ENCODE measurements around the gene NIN. TPM values are rescaled to one million over a fixed set of nuclear protein-coding genes. Genes with fewer than 3 reads are reported as not detected.

NIN gene
- total RNA-seq, 1 donor from 2014 or later = 28.9 TPM

DNA sequence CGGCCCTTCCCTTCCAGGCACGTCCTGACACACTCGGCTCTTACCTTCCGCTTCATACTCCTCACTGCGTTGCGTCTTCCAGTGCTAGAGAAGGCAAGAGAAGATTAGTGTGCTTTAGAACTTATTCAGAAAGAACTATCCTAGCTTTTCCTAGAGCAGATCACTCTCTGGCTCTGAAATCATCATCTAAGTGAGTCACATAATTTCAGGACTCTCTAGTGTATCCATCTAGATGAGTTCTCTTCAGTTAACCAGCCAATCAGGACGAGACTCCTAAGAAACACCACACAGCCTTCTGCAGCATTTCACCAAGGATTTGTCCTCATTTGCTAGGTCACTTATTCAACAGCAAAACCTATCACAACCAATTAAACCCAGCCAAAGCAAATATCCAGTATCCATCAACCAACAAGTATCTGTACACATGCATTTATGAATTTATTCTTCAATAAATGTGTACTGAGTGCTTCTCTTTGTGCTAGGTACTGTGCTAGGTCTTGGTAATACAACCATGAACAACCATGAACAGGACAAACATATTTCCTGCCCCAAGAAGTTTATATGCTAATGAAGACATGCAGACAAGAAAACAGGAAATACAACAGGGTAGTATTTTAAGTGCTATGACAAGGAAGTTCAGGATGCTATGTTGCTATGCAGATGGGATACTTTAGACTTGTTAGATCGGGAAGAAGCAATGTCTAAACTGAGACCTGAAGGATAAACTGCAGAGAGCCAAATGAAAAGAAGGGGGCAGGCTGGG, 52.1 kb downstream of the NIN start:
- DNase-seq (ENCODE audit: low read depth) = no peak
- TF ChIP-seq, protein P1, sequence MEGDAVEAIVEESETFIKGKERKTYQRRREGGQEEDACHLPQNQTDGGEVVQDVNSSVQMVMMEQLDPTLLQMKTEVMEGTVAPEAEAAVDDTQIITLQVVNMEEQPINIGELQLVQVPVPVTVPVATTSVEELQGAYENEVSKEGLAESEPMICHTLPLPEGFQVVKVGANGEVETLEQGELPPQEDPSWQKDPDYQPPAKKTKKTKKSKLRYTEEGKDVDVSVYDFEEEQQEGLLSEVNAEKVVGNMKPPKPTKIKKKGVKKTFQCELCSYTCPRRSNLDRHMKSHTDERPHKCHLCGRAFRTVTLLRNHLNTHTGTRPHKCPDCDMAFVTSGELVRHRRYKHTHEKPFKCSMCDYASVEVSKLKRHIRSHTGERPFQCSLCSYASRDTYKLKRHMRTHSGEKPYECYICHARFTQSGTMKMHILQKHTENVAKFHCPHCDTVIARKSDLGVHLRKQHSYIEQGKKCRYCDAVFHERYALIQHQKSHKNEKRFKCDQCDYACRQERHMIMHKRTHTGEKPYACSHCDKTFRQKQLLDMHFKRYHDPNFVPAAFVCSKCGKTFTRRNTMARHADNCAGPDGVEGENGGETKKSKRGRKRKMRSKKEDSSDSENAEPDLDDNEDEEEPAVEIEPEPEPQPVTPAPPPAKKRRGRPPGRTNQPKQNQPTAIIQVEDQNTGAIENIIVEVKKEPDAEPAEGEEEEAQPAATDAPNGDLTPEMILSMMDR (IDR thresholded peaks at IDR 0.05; ENCODE audit: insufficient read depth, low read length, poor library complexity, severe bottlenecking) = no peak
- no peak overlapping the region for H3K4me3 ChIP-seq (ENCODE audit: low read depth, low read length)
- H3K36me3 ChIP-seq (ENCODE audit: control insufficient read depth, insufficient read depth, low read length) = no peaks in the 10 kb centered on the region
- H3K27me3 ChIP-seq (ENCODE audit: control insufficient read depth, insufficient read depth, low read length) = no peaks in the 10 kb centered on the region

DNA sequence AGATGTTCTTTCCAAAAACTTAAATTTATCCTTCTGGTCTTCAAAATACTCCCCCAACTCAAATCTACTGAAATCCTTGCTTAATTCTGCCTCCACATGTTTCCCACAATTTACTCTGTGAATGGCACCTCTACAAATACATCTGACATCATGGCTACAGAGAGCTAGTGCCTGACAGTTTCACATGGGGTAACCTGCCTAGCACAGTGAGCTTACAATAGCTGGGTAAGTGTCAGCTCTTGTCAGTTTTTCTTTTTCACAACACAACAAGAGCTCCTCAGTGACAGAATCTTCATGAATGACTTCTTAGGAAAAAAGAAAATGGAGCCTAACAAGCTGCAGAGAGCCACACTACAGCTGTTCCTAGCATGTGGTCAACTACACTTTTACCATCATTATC, 54.4 kb downstream of the NIN start:
- H3K4me3 ChIP-seq (ENCODE audit: low read depth, low read length) = no peak overlapping the region
- H3K27me3 ChIP-seq (ENCODE audit: control insufficient read depth, insufficient read depth, low read length) = no peaks in the 10 kb centered on the region
- H3K36me3 ChIP-seq (ENCODE audit: control insufficient read depth, insufficient read depth, low read length) = peaks cover 2% of the 10 kb centered on the region
- no peak for DNase-seq (ENCODE audit: low read depth)
- TF ChIP-seq, protein P1 (IDR thresholded peaks at IDR 0.05; ENCODE audit: insufficient read depth, low read length, poor library complexity, severe bottlenecking) = no peak

DNA sequence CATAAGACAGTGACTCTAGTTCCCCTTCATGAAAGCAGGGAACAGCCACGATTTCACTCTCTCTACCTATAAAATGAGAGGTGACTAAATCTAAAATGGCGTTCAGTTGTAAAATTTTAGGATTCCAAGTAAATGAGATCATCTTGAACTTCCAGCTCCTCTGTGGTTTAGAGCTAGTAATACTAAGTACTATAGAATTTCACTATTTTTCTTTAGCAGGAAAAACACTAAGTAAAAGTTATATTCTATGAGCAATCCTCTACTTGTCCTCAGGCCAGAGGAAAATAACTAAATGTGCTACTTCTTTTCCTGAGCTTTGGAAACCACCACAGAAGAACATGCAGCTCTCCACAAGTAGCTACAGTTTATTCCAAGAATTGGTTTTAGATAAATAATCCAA, 55.6 kb downstream of the NIN start:
- TF ChIP-seq, protein P1 (IDR thresholded peaks at IDR 0.05; ENCODE audit: insufficient read depth, low read length, poor library complexity, severe bottlenecking) = no peak
- peak; percentile 76 for DNase-seq (ENCODE audit: low read depth)
- H3K36me3 ChIP-seq (ENCODE audit: control insufficient read depth, insufficient read depth, low read length) = peaks cover 2% of the 10 kb centered on the region
- no peak overlapping the region for H3K4me3 ChIP-seq (ENCODE audit: low read depth, low read length)
- H3K27me3 ChIP-seq (ENCODE audit: control insufficient read depth, insufficient read depth, low read length) = no peaks in the 10 kb centered on the region

DNA sequence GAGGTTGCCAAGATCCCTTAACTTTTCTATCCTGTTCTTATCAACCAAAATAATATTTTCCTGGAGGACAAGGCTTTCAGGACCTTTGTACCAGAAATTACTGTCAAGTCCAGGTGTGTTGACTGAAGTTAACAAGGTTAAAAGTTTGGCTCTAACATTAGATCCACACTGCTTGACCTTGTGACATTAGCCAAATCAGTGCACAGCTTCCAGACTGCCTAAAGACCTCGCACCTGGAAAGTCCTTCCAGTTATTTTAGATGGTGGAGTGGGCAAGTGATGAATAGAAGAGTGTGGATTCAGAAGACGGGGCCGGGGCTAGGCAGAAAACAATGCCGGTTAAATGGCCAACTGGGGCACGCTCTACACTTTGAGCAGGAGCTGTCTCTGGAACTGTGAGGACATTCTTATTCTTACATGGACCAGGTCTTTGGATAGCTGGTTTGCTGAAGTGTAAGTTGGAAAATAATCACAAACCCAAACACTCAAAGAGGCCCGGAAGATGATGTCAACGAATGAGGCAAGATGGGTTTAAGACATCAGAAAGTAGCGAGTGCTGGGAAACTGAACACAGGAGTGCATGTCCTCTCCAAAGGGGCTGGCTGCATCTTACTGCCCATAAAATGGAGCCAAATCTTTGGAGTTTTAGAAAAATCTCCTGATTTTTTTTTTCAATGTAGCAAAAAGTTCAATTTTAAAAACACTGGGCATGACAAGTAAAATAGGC, 56.3 kb downstream of the NIN start:
- DNase-seq (ENCODE audit: low read depth) = no peak
- Histone ChIP-seq H3K4me3 (ENCODE audit: low read depth, low read length) (no peak overlapping the region), H3K27me3 (ENCODE audit: control insufficient read depth, insufficient read depth, low read length) (no peaks in the 10 kb centered on the region), H3K36me3 (ENCODE audit: control insufficient read depth, insufficient read depth, low read length) (peaks cover 2% of the 10 kb centered on the region)
- TF ChIP-seq, protein P1 (IDR thresholded peaks at IDR 0.05; ENCODE audit: insufficient read depth, low read length, poor library complexity, severe bottlenecking) = no peak

DNA sequence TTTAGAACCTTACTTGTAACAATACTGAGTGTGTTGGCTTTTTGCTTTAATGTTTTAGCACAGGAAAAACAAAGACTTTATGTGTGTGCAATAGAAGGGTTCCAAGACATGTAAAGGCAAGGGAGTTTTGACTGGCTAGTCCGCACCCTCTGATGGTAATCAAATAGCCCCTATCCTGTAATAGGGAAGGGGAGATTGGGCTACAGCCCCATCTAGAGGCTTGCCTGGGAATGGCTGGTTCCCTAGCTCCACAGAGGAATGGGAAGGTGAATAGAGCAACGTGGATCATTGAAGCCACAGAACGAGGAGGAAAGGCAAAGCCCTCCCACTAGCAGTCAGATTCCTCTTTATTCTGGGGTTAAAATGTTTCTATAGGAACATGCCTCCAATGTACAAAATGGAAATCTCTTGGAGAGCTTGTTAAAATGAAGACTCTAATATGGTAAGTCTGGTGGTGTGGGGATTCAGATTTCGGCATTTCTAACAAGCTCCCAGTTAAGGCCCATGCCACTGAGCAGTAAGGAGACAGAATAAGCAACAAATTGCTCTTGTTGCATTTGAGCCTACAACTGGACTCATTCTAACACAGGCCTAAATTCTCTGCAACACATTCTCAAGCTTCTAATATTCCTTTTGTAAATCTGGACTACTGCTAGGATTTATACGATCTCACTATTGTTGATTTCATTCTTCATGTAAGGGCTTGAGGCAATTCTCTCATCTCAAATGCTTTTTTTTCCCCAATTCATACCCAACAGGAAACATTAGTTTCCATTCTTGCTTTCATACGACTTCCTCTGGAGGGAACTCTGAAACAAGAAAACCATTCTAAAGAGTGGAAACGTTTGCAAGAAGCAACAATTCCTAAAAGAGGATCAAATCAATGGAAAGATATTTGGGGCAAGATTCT, 57.1 kb downstream of the NIN start:
- H3K36me3 ChIP-seq (ENCODE audit: control insufficient read depth, insufficient read depth, low read length) = peaks cover 2% of the 10 kb centered on the region
- TF ChIP-seq, protein P1 (IDR thresholded peaks at IDR 0.05; ENCODE audit: insufficient read depth, low read length, poor library complexity, severe bottlenecking) = peak; percentile 76
- H3K27me3 ChIP-seq (ENCODE audit: control insufficient read depth, insufficient read depth, low read length) = no peaks in the 10 kb centered on the region
- DNase-seq (ENCODE audit: low read depth) = no peak
- H3K4me3 ChIP-seq (ENCODE audit: low read depth, low read length) = no peak overlapping the region
